H1 (cell line): ENCODE measurements around the gene BTN1A1. TPM values are rescaled to one million over a fixed set of nuclear protein-coding genes. Genes with fewer than 3 reads are reported as not detected.
A peak's percentile ranks its signal among the peaks of the same experiment; 100 is the strongest.

Experiments used
- CTCF ChIA-PET: fragments of 300-600 bp; sonication (Branson Sonifier 250); formaldehyde crosslinking; loops from one replicate; lab custom pipeline; 2021; ENCODE audit not compliant: partially characterized antibody; lab: Charles Lee
- POLR2A ChIA-PET: fragments of 300-600 bp; sonication (Branson Sonifier 250); formaldehyde crosslinking; loops from one replicate; lab custom pipeline; 2021; ENCODE audit warnings: inconsistent platforms; ENCODE audit not compliant: partially characterized antibody; lab: Charles Lee
- DNase-seq, 2 experiments: peaks; one replicate each; pipeline versions ENCODE4 v3.0.0 to v3.0.0-alpha.2; 2010 to 2022; ENCODE audit warnings: low spot score in 2 of 2, low read depth in 1 of 2, mixed read lengths in 1 of 2
- FAIRE-seq: peaks from 2 replicates; lab custom pipeline; 2011; peaks lifted over from hg19 to GRCh38; lab: Jason Lieb, UNC
- H2AFZ ChIP-seq: 2 replicates; pipeline ENCODE4 v1.8.1; 2012; ENCODE audit warnings: low read length, inconsistent platforms
- H2AK5ac ChIP-seq: 2 replicates; pipeline ENCODE4 v1.6.1; 2013; ENCODE audit warnings: low read depth, low read length
- H2BK120ac ChIP-seq: replicated peaks from 2 replicates; pipeline ENCODE3; 2013; ENCODE audit warnings: low read depth, low read length, inconsistent platforms
- H2BK12ac ChIP-seq: 2 replicates; pipeline ENCODE4 v1.6.1; 2013; ENCODE audit warnings: low read depth, low read length
- H2BK15ac ChIP-seq: 2 replicates; pipeline ENCODE4 v1.6.1; 2013; ENCODE audit warnings: low read length
- H2BK20ac ChIP-seq: 2 replicates; pipeline ENCODE4 v1.6.1; 2013; ENCODE audit warnings: low read length
- H2BK5ac ChIP-seq: 2 replicates; pipeline ENCODE4 v1.6.1; 2013; ENCODE audit warnings: low read depth, low read length
- H3K14ac ChIP-seq: 2 replicates; pipeline ENCODE4 v1.6.1; 2013; ENCODE audit warnings: inconsistent platforms; ENCODE audit not compliant: insufficient read length
- H3K18ac ChIP-seq: 2 replicates; pipeline ENCODE4 v1.6.1; 2013; ENCODE audit warnings: low read length; ENCODE audit errors: extremely low read depth
- H3K23ac ChIP-seq: 2 replicates; pipeline ENCODE4 v1.6.1; 2013; ENCODE audit warnings: inconsistent platforms; ENCODE audit not compliant: insufficient read length
- H3K23me2 ChIP-seq: 2 replicates; pipeline ENCODE4 v1.6.1; 2013; ENCODE audit warnings: low read depth, low read length
- H3K27ac ChIP-seq: 2 replicates; pipeline ENCODE4 v1.6.1; 2011; ENCODE audit warnings: low read depth, low read length, inconsistent platforms
- H3K27me3 ChIP-seq, 4 experiments: replicated peaks in 1 of 4; 1 replicate in 1 of 4; 2 replicates in 3 of 4; pipeline versions ENCODE4 v1.6.1 to v1.8.1; 2011 to 2013; ENCODE audit warnings: low read length in 3 of 4, mild to moderate bottlenecking in 3 of 4, inconsistent platforms in 2 of 4, mixed read lengths in 2 of 4, moderate library complexity in 1 of 4; ENCODE audit not compliant: control insufficient read depth in 3 of 4, insufficient read depth in 3 of 4; ENCODE audit errors: extremely low read depth in 1 of 4
- H3K36me3 ChIP-seq, 4 experiments: 2 replicates each; pipeline versions ENCODE4 v1.6.1 to v1.8.1; 2011 to 2013; ENCODE audit warnings: mild to moderate bottlenecking in 4 of 4, low read length in 3 of 4, moderate library complexity in 2 of 4, control low read depth in 1 of 4, inconsistent platforms in 1 of 4; ENCODE audit not compliant: insufficient read depth in 4 of 4, control insufficient read depth in 2 of 4
- H3K4ac ChIP-seq: replicated peaks from 2 replicates; pipeline ENCODE3; 2013; ENCODE audit warnings: low read length, low read depth, mixed read lengths, inconsistent platforms; ENCODE audit not compliant: insufficient read length
- H3K4me1 ChIP-seq, 4 experiments: replicated peaks in 1 of 4; 1 replicate in 1 of 4; 2 replicates in 3 of 4; pipeline versions ENCODE4 v1.6.1 to v1.8.1; 2011 to 2013; ENCODE audit warnings: low read length in 3 of 4, inconsistent platforms in 2 of 4, mixed read lengths in 1 of 4; ENCODE audit not compliant: insufficient read depth in 4 of 4, control insufficient read depth in 3 of 4
- H3K4me2 ChIP-seq, 2 experiments: 2 replicates each; pipeline versions ENCODE4 v1.6.1 to v1.8.1; 2011 to 2013; ENCODE audit warnings: low read depth in 2 of 2, low read length in 2 of 2, control low read depth in 1 of 2, inconsistent platforms in 1 of 2, mild to moderate bottlenecking in 1 of 2; ENCODE audit not compliant: insufficient read depth in 1 of 2
- H3K4me3 ChIP-seq, 4 experiments: fragments of 200-600, 300-600 bp in 1 of 4; sonication (generic), shearing (Covaris generic), sonication (Bioruptor Twin) in 1 of 4; 2 replicates each; pipeline versions ENCODE4 v1.5.1 to v1.8.1; 2011 to 2016; ENCODE audit warnings: low read length in 4 of 4, low read depth in 3 of 4, control low read depth in 2 of 4, inconsistent platforms in 2 of 4, mild to moderate bottlenecking in 2 of 4, mixed read lengths in 1 of 4, moderate library complexity in 1 of 4; ENCODE audit not compliant: insufficient read depth in 2 of 4; ENCODE audit errors: extremely low read depth in 1 of 4
- H3K56ac ChIP-seq: replicated peaks from 2 replicates; pipeline ENCODE3; 2013; ENCODE audit warnings: low read depth, mild to moderate bottlenecking, mixed read lengths, low read length, inconsistent platforms; ENCODE audit not compliant: insufficient read length
- H3K79me1 ChIP-seq: 2 replicates; pipeline ENCODE4 v1.6.1; 2013; ENCODE audit warnings: low read depth, low read length, control low read depth
- H3K79me2 ChIP-seq, 2 experiments: 2 replicates each; pipeline versions ENCODE4 v1.6.1 to v1.8.1; 2012 to 2013; ENCODE audit warnings: low read length in 2 of 2, mild to moderate bottlenecking in 2 of 2, inconsistent platforms in 1 of 2; ENCODE audit not compliant: insufficient read depth in 2 of 2, control insufficient read depth in 1 of 2
- H3K9ac ChIP-seq, 4 experiments: replicated peaks in 1 of 4; 1 replicate in 1 of 4; 2 replicates in 3 of 4; pipeline versions ENCODE4 v1.6.1 to v1.8.1; 2011 to 2013; ENCODE audit warnings: low read depth in 3 of 4, low read length in 3 of 4, control low read depth in 2 of 4, mild to moderate bottlenecking in 2 of 4, moderate library complexity in 2 of 4, inconsistent platforms in 1 of 4; ENCODE audit errors: extremely low read depth in 1 of 4
- H3K9me3 ChIP-seq, 2 experiments: 2 replicates each; pipeline versions ENCODE4 v1.6.1 to v1.8.1; 2012 to 2013; ENCODE audit warnings: mild to moderate bottlenecking in 2 of 2, moderate library complexity in 2 of 2, control low read depth in 1 of 2, inconsistent platforms in 1 of 2, low read depth in 1 of 2, low read length in 1 of 2, mixed read lengths in 1 of 2; ENCODE audit not compliant: insufficient read depth in 2 of 2
- H4K20me1 ChIP-seq, 2 experiments: replicated peaks in 1 of 2; 2 replicates each; pipeline versions ENCODE3 to v1.8.1; 2011 to 2013; ENCODE audit warnings: inconsistent platforms in 2 of 2, low read length in 2 of 2, mild to moderate bottlenecking in 1 of 2; ENCODE audit not compliant: insufficient read depth in 2 of 2, control insufficient read depth in 1 of 2
- H4K5ac ChIP-seq: 2 replicates; pipeline ENCODE4 v1.6.1; 2013; ENCODE audit warnings: low read length, low read depth, mixed read lengths, inconsistent platforms; ENCODE audit not compliant: insufficient read length
- H4K8ac ChIP-seq: 2 replicates; pipeline ENCODE4 v1.8.0; 2013; ENCODE audit warnings: mild to moderate bottlenecking, moderate library complexity, low read length, inconsistent platforms; ENCODE audit not compliant: insufficient read depth; ENCODE audit errors: extremely low read depth
- H4K91ac ChIP-seq: replicated peaks from 2 replicates; pipeline ENCODE3; 2013; ENCODE audit warnings: low read length, mixed read lengths, inconsistent platforms; ENCODE audit not compliant: insufficient read length
- CBX8 ChIP-seq: fragments of 300-800, 300-1000 bp; sonication (generic); IDR thresholded peaks from 2 replicates; pipeline ENCODE4 v1.7.1; 2016; ENCODE audit warnings: low read depth, low read length, borderline replicate concordance
- CHD2 ChIP-seq: IDR thresholded peaks from 2 replicates; pipeline ENCODE4 v1.6.1; 2012; ENCODE audit warnings: low read length, improper control_type of control experiment
- CREB1 ChIP-seq: IDR thresholded peaks from 2 replicates; pipeline ENCODE4 v1.6.1; 2012; ENCODE audit warnings: inconsistent platforms
- EZH2 ChIP-seq: fragments of 200-600 bp; sonication (generic); IDR thresholded peaks from 2 replicates; pipeline ENCODE4 v1.7.1; 2012; ENCODE audit warnings: low read depth, mild to moderate bottlenecking, moderate library complexity, low read length, inconsistent platforms; ENCODE audit not compliant: severe bottlenecking
- GABPA ChIP-seq: IDR thresholded peaks from 2 replicates; pipeline ENCODE4 v1.6.1; 2011; ENCODE audit warnings: mild to moderate bottlenecking, low read length, moderate library complexity, borderline replicate concordance; ENCODE audit not compliant: insufficient read depth
- GTF2F1 ChIP-seq: IDR thresholded peaks from 2 replicates; pipeline ENCODE4 v1.6.1; 2012; ENCODE audit warnings: low read depth, low read length, improper control_type of control experiment, borderline replicate concordance
- JUND ChIP-seq: IDR thresholded peaks from 2 replicates; pipeline ENCODE4 v1.6.1; 2011; ENCODE audit warnings: mild to moderate bottlenecking, improper control_type of control experiment, low read length
- KDM1A ChIP-seq: fragments of 200-600, 300-600 bp; sonication (generic); IDR thresholded peaks from 2 replicates; pipeline ENCODE4 v1.7.1; 2016; ENCODE audit warnings: mild to moderate bottlenecking, low read length, borderline replicate concordance
- MAFK ChIP-seq: IDR thresholded peaks from 2 replicates; pipeline ENCODE4 v1.6.1; 2012; ENCODE audit warnings: low read depth, mild to moderate bottlenecking, improper control_type of control experiment, low read length
- RBBP5 ChIP-seq: IDR thresholded peaks from 2 replicates; pipeline ENCODE4 v1.7.1; 2012; ENCODE audit warnings: low read depth, mild to moderate bottlenecking, inconsistent platforms, low read length, moderate library complexity, borderline replicate concordance
- RFX5 ChIP-seq: IDR thresholded peaks from 2 replicates; pipeline ENCODE4 v1.6.1; 2011; ENCODE audit warnings: low read depth, low read length, improper control_type of control experiment, borderline replicate concordance
- RNF2 ChIP-seq: fragments of 200-900, 300-1000 bp; sonication (generic); IDR thresholded peaks from 2 replicates; pipeline ENCODE4 v1.7.1; 2016; ENCODE audit warnings: borderline replicate concordance, low read depth, mild to moderate bottlenecking, antibody characterized with exemption, low read length; ENCODE audit not compliant: poor library complexity, severe bottlenecking; ENCODE audit errors: missing control alignments
- TEAD4 ChIP-seq: IDR thresholded peaks from 2 replicates; pipeline ENCODE4 v1.6.1; 2012; ENCODE audit warnings: low read depth, low read length, inconsistent platforms, mixed read lengths
- YY1 ChIP-seq: IDR thresholded peaks from 2 replicates; pipeline ENCODE4 v1.6.1; 2011; ENCODE audit warnings: low read depth, mild to moderate bottlenecking, low read length
- WGBS, 2 experiments: shearing (Covaris generic) in 1 of 2; methylation state at CpG; one replicate each; pipeline versions ENCODE4 v1.1.6 to v1.1.7; 2013 to 2015; ENCODE audit warnings: low lambda C conversion rate in 2 of 2, mixed read lengths in 2 of 2, inconsistent platforms in 1 of 2, low coverage in 1 of 2, missing lambda C conversion rate in 1 of 2; ENCODE audit not compliant: insufficient replicate concordance in 2 of 2, insufficient coverage in 1 of 2, insufficient read length in 1 of 2; ENCODE audit errors: extremely low coverage in 1 of 2, missing lambda C conversion rate in 1 of 2; 5-methylcytosine and 5-hydroxymethylcytosine counted together
- polyA plus RNA-seq, 7 experiments: library from polyadenylated mRNA; depleted of rRNA in 3 of 7; stranded (reverse) in 5 of 7; unstranded in 2 of 7; fragments of >200 nt in 5 of 7; fragments of 200-250 nt in 2 of 7; gene quantifications; 1 replicate in 5 of 7; 2 replicates in 1 of 7; 4 replicates in 1 of 7; pipeline versions ENCODE4 v1.2.1 to v1.2.3, GENCODE V29; 2011 to 2013; ENCODE audit warnings: missing spikeins in 2 of 7, mixed read lengths in 2 of 7
- total RNA-seq: library from RNA; stranded (reverse); fragmentation: NEBNext Ultra II Directional; extraction: Animal tissue kit (Norgen Biotek cat#: 25700); gene quantifications from 2 replicates; pipeline ENCODE4 v1.2.1, GENCODE V29; 2021

The BTN1A1 gene
- total and polyA plus RNA-seq, 2 of the 8 experiments (the other 6 are each of a cell fraction or from before 2014, with no cell fraction given), result 0.28 to 0.35 TPM

GRCh38 chr6:26519359-26519758, 19.3 kb downstream of the BTN1A1 start:
- Histone ChIP-seq H3K9ac (no peak overlapping the region), H3K9me3 (no peaks in the 10 kb centered on the region), H3K79me2 (peaks cover 0 to 9% of the 10 kb centered on the region in 2 experiments; a peak in 2 of 4 replicates), H3K4ac (no peak overlapping the region), H4K91ac (no peak overlapping the region), H3K23me2 (peaks cover 3% of the 10 kb centered on the region; the same call in 1 of the 2 replicates), H3K4me2 (no peak overlapping the region), H3K4me3 (no peak overlapping the region), H3K14ac (no peak overlapping the region), H3K27ac (no peak overlapping the region), H3K18ac (no peak overlapping the region), H2BK20ac (no peak overlapping the region), H3K4me1 (peaks cover 0 to 3% (median 2%) of the 10 kb centered on the region in 4 experiments; a peak in 2 of 7 replicates), H3K27me3 (no peaks in the 10 kb centered on the region), H3K23ac (no peak overlapping the region), H2BK5ac (no peak overlapping the region), H4K8ac (no peak overlapping the region), H4K5ac (no peak overlapping the region), H2AFZ (no peak overlapping the region), H3K36me3 (no peaks in the 10 kb centered on the region), H3K56ac (no peak overlapping the region), H2BK12ac (peak overlapping the region; percentile 33; the same call in 1 of the 2 replicates), H2BK15ac (no peak overlapping the region), H3K79me1 (no peaks in the 10 kb centered on the region), H4K20me1 (no peaks in the 10 kb centered on the region), H2BK120ac (no peak overlapping the region), H2AK5ac (0 out of 2 replicates have a peak overlapping the region, but pooled peaks have one; percentile 26)
- FAIRE-seq, result no peak
- WGBS, 2 experiments, result 94% methylated on average over 2 of the region's 2 CpGs; no CpG with 5 or more reads in 1 of the 2 experiments
- no peak for DNase-seq
- ChIA-PET CTCF (interaction anchor here (1.0 kb wide), 1 partner anchor 99 kb away, joined by 6 read pairs; no protein-coding TSS in a partner anchor), POLR2A (interaction anchor here (0.9 to 1.7 kb wide), 3 partner anchors 14 to 43 kb away, joined by 3 to 5 read pairs (median 3); no protein-coding TSS in a partner anchor)
- TF ChIP-seq RBBP5 (no peak), CBX8 (no peak), GTF2F1 (no peak), RFX5 (no peak), KDM1A (no peak), CHD2 (no peak), EZH2 (no peak), MAFK (no peak), TEAD4 (no peak), RNF2 (no peak), CREB1 (no peak), YY1 (no peak), JUND (no peak), GABPA (no peak)
